Thyroid gland (tissue), 4 donors: Measurements from ENCODE around the gene NPIPB8. TPM values are rescaled to one million over a fixed set of nuclear protein-coding genes. Genes with fewer than 3 reads are reported as not detected.
"Not testable (repeated sequence)": the region's sequence is repeated elsewhere in the genome, so short reads cannot be mapped to it uniquely, and the experiment has no call there.

Source experiments
- DNase-seq, 2 donors: peaks; one replicate each; pipeline ENCODE4 v3.0.0-alpha.2; 2019
- H3K27ac ChIP-seq, 3 donors: fragments of 200-600 bp; sonication (generic); 1 replicate in 2 of 3; 2 replicates in 1 of 3; pipeline ENCODE4 v1.5.1; 2016 to 2019; ENCODE audit warnings: mild to moderate bottlenecking in 1 of 3, moderate library complexity in 1 of 3
- H3K27me3 ChIP-seq: fragments of 200-600 bp; sonication (generic); one replicate; pipeline ENCODE4 v1.5.1; 2019
- H3K36me3 ChIP-seq, 2 donors: fragments of 200-600 bp; sonication (generic); one replicate each; pipeline ENCODE4 v1.5.1; 2016 to 2019
- H3K4me1 ChIP-seq, 2 donors: fragments of 200-600 bp; sonication (generic); one replicate each; pipeline ENCODE4 v1.5.1; 2017 to 2019
- H3K4me3 ChIP-seq, 3 donors: fragments of 200-600 bp; sonication (generic); replicated peaks in 1 of 3; 1 replicate in 2 of 3; 2 replicates in 1 of 3; pipeline ENCODE4 v1.5.1; 2016; ENCODE audit warnings: mild to moderate bottlenecking in 1 of 3
- H3K9me3 ChIP-seq: fragments of 200-600 bp; sonication (generic); one replicate; pipeline ENCODE4 v1.5.1; 2017
- POLR2A ChIP-seq, 2 donors: fragments of 450-650 bp; IDR thresholded peaks; one replicate each; pipeline ENCODE4 v1.6.1; 2017; ENCODE audit warnings: antibody characterized with exemption in 2 of 2, mild to moderate bottlenecking in 2 of 2, moderate library complexity in 1 of 2
- WGBS, 2 donors: methylation state at CpG; one replicate each; pipeline ENCODE4 v1.1.5; 2017; 5-methylcytosine and 5-hydroxymethylcytosine counted together
- intact Hi-C: fragments of 100-400 bp; cut with DNase I; formaldehyde crosslinking; loops from one replicate; pipeline ENCODE4 v1.15.1; 2023
- total RNA-seq, 4 donors: library from RNA; depleted of rRNA; stranded (reverse); fragments of >200 nt; gene quantifications; one replicate each; pipeline ENCODE4 v1.2.3, GENCODE V29; 2016
- TF ChIP-seq, protein P1 (sequence below), 6 experiments: fragments of 200-600 bp in 3 of 6; fragments of 450-650 bp in 3 of 6; sonication (generic) in 3 of 6; IDR thresholded peaks; one replicate each; pipeline ENCODE4 v1.5.1; 2016 to 2019; ENCODE audit warnings: antibody characterized with exemption in 6 of 6, mild to moderate bottlenecking in 2 of 6, inconsistent platforms in 1 of 6, moderate library complexity in 1 of 6

Gene NPIPB8
- total RNA-seq, 4 donors from 2014 or later = 0.27 to 0.63 TPM; not detected in 2

DNA sequence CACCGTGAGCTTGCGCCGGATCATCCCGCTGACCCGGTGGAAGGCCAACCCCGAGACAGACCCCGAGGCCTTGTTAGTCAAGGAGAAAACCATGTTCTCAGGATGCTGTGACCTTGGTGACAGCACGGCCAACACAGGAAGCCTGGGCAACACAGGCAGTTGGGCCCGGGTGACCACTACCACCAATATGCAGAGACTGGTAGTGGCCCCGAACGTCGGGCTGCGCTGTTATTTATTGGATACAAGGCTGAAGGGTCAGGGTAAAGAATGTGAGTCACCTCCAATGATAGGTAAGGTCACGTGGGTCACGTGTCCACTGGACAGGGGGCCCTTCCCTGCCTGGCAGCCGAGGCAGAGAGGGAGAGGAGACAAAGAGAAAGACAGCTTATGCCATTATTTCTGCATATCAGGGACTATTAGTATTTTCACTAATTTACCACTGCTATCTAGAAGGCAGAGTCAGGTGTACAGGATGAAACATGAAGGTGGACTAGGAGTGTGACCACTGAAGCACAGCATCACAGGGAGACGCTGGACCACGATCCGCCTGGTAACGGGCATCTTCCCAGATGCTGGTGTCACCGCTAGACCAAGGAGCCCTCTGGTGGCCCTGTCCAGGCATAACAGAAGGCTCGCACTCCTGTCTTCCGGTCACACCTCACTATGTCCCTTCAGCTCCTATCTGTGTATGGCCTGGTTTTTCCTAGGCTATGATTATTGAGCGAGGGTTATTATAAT, 22.2 kb upstream of the NPIPB8 start:
- H3K27ac ChIP-seq, H3K9me3 ChIP-seq, H3K27me3 ChIP-seq, intact Hi-C loops, H3K4me3 ChIP-seq, H3K36me3 ChIP-seq, H3K4me1 ChIP-seq: not testable (repeated sequence)
- TF ChIP-seq, protein P1, sequence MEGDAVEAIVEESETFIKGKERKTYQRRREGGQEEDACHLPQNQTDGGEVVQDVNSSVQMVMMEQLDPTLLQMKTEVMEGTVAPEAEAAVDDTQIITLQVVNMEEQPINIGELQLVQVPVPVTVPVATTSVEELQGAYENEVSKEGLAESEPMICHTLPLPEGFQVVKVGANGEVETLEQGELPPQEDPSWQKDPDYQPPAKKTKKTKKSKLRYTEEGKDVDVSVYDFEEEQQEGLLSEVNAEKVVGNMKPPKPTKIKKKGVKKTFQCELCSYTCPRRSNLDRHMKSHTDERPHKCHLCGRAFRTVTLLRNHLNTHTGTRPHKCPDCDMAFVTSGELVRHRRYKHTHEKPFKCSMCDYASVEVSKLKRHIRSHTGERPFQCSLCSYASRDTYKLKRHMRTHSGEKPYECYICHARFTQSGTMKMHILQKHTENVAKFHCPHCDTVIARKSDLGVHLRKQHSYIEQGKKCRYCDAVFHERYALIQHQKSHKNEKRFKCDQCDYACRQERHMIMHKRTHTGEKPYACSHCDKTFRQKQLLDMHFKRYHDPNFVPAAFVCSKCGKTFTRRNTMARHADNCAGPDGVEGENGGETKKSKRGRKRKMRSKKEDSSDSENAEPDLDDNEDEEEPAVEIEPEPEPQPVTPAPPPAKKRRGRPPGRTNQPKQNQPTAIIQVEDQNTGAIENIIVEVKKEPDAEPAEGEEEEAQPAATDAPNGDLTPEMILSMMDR (IDR thresholded peaks at IDR 0.05) = peak; percentile 56 to 81 (median 74)
- peak; percentile 74 to 75 for DNase-seq
- 50 to 54% methylated on average over 17 to 18 of the region's 24 CpGs for WGBS, 2 donors

DNA sequence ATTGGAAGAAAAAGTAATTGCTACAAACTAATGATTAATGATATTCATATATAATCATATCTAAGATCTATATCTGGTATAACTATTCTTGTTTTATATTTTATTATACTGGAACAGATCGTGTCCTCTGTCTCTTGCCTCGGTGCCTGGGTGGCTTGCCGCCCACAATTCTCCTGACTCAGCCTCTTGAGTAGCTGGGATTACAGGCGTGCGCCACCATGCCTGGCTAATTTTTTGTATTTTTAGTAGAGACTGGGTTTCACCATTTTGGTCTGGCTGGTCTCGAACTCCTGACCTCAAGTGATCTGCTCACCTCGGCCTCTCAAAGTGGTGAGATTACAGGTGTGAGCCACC, 21.7 kb upstream of the NPIPB8 start:
- intact Hi-C loops, H3K4me3 ChIP-seq, H3K27ac ChIP-seq, H3K36me3 ChIP-seq, DNase-seq, H3K27me3 ChIP-seq, H3K4me1 ChIP-seq, H3K9me3 ChIP-seq: not testable (repeated sequence)
- 80 to 85% methylated on average over 7 of the region's 7 CpGs for WGBS, 2 donors

DNA sequence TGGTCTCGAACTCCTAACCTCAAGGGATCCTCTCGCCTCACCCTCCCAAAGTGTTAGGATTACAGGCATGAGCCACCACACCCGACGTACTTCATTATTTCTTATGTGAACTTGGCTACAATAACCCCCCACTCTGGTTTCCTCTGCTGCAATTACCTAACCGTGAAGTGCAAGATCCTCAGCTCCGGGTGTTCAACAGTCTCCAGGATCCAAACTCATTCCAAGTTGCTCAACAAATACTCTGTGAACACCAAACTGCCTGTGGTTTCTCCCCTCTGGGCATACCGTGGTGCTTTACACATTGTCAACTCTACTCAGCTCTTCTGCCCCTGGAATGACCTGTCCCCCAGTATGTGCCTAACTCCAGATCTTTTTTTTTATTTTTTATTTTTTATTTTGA, 21.2 kb upstream of the NPIPB8 start:
- TF ChIP-seq POLR2A (IDR thresholded peaks at IDR 0.05) = no peak
- TF ChIP-seq, protein P1 (IDR thresholded peaks at IDR 0.05) = no peak
- no peaks in the 10 kb centered on the region for H3K36me3 ChIP-seq
- H3K9me3 ChIP-seq = no peaks in the 10 kb centered on the region
- no peaks in the 10 kb centered on the region for H3K4me1 ChIP-seq
- 83 to 85% methylated on average over 7 of the region's 7 CpGs for WGBS, 2 donors
- H3K27ac ChIP-seq = no peak overlapping the region
- H3K4me3 ChIP-seq = no peak overlapping the region
- no peaks in the 10 kb centered on the region for H3K27me3 ChIP-seq
- DNase-seq = no peak
- intact Hi-C loops = no loop called here

DNA sequence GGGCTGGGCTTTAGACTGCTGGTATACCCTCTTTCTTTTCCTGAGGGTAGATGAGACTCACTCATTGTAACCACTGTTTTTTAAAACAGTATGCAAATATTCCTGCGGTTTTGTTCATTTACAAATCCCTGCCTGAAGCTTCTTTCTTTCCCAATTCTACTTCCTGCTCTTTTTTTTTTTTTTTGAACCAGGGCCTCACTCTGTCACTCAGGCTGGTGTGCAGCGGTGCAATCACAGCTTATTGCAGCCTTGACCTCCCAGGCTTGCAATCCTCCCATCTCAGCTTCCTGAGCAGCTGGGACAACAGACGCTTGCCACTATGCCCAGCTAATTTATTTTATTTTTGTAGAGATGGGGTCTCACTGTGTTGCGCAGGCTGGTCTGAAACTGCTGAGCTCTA, 20.0 kb upstream of the NPIPB8 start:
- H3K36me3 ChIP-seq = no peaks in the 10 kb centered on the region

DNA sequence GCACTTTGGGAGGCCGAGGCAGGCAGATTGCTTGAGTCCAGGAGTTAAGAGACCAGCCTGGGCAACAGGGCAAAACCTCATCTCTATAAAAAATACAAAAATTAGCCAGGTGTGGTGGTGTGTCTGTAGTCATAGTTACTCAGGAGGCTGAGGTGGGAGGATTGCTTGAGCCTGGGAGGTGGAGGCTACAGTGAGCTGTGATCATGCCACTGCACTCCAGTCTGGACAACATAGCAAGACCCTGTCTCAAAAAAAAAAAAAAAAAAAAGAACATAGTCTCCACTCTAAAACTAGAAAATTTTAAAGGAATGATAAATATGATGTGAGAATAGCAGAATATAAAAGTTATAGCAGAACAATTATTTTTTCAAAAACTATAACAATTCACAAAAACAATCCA, 17.5 kb upstream of the NPIPB8 start:
- H3K27ac ChIP-seq, DNase-seq, H3K36me3 ChIP-seq, H3K4me3 ChIP-seq, H3K27me3 ChIP-seq, H3K4me1 ChIP-seq, intact Hi-C loops, H3K9me3 ChIP-seq: not testable (repeated sequence)
- 83 to 93% methylated on average over 1 of the region's 1 CpG for WGBS, 2 donors

More for the DNA sequence above, 20.0 kb upstream of the NPIPB8 start:
- H3K27me3 ChIP-seq = no peaks in the 10 kb centered on the region
- no peak overlapping the region for H3K27ac ChIP-seq
- no peaks in the 10 kb centered on the region for H3K9me3 ChIP-seq
- TF ChIP-seq, protein P1 (IDR thresholded peaks at IDR 0.05) = no peak
- no peak for TF ChIP-seq POLR2A (IDR thresholded peaks at IDR 0.05)
- intact Hi-C loops = no loop called here
- peaks cover 0 to 5% of the 10 kb centered on the region in 2 donors for H3K4me1 ChIP-seq
- DNase-seq = no peak
- 64 to 66% methylated on average over 4 of the region's 4 CpGs for WGBS, 2 donors
- no peak overlapping the region for H3K4me3 ChIP-seq

DNA sequence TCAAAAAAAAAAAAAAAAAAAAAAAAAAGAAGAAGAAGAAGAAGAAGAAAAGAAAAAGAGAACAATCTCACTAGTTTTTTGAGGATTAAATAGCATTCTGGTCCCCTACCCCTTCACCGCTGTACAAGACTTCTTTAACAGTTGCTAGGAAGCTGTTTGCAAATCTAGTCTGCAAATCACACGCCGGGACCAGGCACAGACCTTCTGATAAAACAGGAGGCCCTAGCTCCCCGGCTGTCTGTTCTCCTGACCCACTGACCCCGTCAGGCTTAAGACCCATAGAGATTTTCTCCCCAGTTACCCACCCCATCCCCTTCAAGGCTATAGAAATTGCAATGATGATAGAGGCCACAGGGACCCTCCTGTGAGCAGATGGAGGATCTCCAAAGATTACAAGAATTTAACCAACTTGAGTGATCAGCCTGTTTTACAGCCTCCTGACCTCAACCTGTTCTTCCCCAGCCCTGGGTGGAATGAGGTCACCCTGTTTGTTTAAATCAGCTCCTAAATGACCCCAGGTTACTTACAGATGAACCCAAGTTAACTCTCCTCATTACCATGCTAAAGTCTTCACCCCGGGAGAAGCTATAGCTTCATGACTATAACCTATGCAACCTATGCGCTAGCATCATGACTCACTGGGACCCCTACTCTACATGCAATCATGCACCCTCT, 16.2 kb upstream of the NPIPB8 start:
- 82 to 87% methylated on average over 7 of the region's 7 CpGs for WGBS, 2 donors
- Histone ChIP-seq H3K4me1 (peaks cover 0 to 5% of the 10 kb centered on the region in 2 donors), H3K27me3 (no peaks in the 10 kb centered on the region), H3K36me3 (no peaks in the 10 kb centered on the region), H3K9me3 (no peaks in the 10 kb centered on the region), H3K4me3 (no peak overlapping the region), H3K27ac (no peak overlapping the region)
- TF ChIP-seq, protein P1 (IDR thresholded peaks at IDR 0.05) = no peak
- no peak for TF ChIP-seq POLR2A (IDR thresholded peaks at IDR 0.05)
- no peak for DNase-seq
- intact Hi-C loops = no loop called here

DNA sequence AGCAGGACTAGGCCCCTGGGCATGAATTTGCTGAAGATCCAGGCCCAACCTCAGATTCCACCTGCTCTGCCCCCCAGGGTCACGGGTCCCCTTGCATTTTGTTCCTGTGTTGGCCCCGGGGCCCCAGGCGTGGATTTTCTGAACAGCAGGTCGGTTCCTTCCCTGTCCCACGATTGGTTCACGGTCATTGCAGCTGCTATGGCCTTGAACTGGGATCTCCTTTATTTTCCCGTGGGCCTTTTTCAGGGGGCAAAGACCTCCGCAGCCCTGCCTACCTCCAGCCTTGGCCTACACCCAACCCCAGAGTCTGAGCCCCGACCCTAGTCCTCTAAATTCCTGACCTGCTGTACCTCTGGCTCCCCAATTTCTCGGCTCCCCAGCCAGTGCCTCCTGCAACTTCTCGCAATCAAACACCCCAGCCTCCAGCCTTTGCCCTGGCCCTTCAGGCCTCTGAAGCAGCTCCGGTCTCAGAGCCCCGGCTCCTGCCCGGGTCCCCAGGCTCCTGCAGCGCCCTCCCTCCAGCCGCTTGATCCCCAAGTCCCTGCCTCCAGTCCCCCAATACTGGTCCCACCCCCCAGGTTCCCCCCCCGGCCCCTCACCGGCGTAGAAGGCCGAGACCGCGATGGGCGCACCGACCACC, 15.2 kb upstream of the NPIPB8 start:
- H3K9me3 ChIP-seq, intact Hi-C loops, DNase-seq, H3K27me3 ChIP-seq, H3K36me3 ChIP-seq, H3K4me1 ChIP-seq: not testable (repeated sequence)
- peak overlapping the region; percentile 31 to 77 (median 54) for H3K27ac ChIP-seq
- 33 to 59% methylated on average over 11 to 20 of the region's 24 CpGs for WGBS, 2 donors
- H3K4me3 ChIP-seq = peak overlapping the region; percentile 41 to 47 (median 44)
